Large intestine (tissue), 3 donors: ENCODE data around the gene PCDHB13. TPM values are rescaled to one million over a fixed set of nuclear protein-coding genes. Genes with fewer than 3 reads are reported as not detected.

Source experiments
- DNase-seq, 2 donors: peaks; one replicate each; pipeline versions ENCODE4 v3.0.0 to v3.0.0-alpha.2; 2013
- H3K27ac ChIP-seq: one replicate; pipeline ENCODE4 v1.5.1; 2013; ENCODE audit warnings: low read length
- H3K27me3 ChIP-seq: 2 replicates; pipeline ENCODE4 v1.6.1; 2013; ENCODE audit warnings: low read length; ENCODE audit not compliant: control insufficient read depth, insufficient read depth
- H3K36me3 ChIP-seq: 2 replicates; pipeline ENCODE4 v1.6.1; 2013; ENCODE audit warnings: low read length; ENCODE audit not compliant: control insufficient read depth, insufficient read depth
- H3K4me1 ChIP-seq: one replicate; pipeline ENCODE4 v1.6.1; 2013; ENCODE audit warnings: low read length; ENCODE audit not compliant: control insufficient read depth, insufficient read depth
- H3K4me3 ChIP-seq: one replicate; pipeline ENCODE4 v1.5.1; 2013; ENCODE audit warnings: low read length
- H3K9me3 ChIP-seq: one replicate; pipeline ENCODE4 v1.6.1; 2013; ENCODE audit warnings: mild to moderate bottlenecking, low read depth, low read length, moderate library complexity; ENCODE audit not compliant: control insufficient read depth
- WGBS: methylation state at CpG from one replicate; pipeline ENCODE4 v1.1.5; 2013; ENCODE audit warnings: low lambda C conversion rate; ENCODE audit not compliant: insufficient coverage; 5-methylcytosine and 5-hydroxymethylcytosine counted together
- polyA plus RNA-seq: library from polyadenylated mRNA; unstranded; fragments of 120-200 nt; gene quantifications from one replicate; pipeline ENCODE4 v1.2.1, GENCODE V29; 2013

PCDHB13 gene
- polyA plus RNA-seq, 1 donor: 1.4 TPM

DNA sequence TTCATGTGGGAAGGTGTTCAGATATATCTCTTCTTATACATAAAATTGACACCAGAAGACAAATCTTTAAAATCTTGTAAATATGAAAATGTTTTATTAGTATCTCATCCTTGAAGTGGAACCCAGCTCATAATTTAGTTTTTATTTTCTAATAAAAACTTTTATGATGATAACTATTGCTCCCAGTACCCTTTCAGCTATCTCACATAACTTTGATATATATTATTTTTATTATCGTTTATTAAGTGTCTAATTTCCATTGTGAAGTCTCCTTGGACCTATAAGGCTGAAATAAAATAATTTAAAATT is 47.5 kb downstream of the PCDHB13 start:
- 100% methylated on average over 1 of the region's 1 CpG for WGBS
- no peaks in the 10 kb centered on the region for H3K27me3 ChIP-seq
- H3K4me3 ChIP-seq: no peak overlapping the region
- peaks cover 46% of the 10 kb centered on the region for H3K9me3 ChIP-seq
- DNase-seq: no peak
- H3K27ac ChIP-seq: no peak overlapping the region
- H3K4me1 ChIP-seq: no peaks in the 10 kb centered on the region
- no peaks in the 10 kb centered on the region for H3K36me3 ChIP-seq

Other genes starting within 250 kb of the PCDHB13 start
- 2.4 TPM for gene PCDHAC2, start 247.4 kb upstream of the PCDHB13 start, polyA plus RNA-seq
- 0.31 TPM for gene PCDHB1, start 162.5 kb upstream of the PCDHB13 start, polyA plus RNA-seq
- gene PCDHB2, start 119.3 kb upstream of the PCDHB13 start, polyA plus RNA-seq: 1.7 TPM
- 1.1 TPM for gene PCDHB3, start 113.4 kb upstream of the PCDHB13 start, polyA plus RNA-seq
- gene PCDHB4, start 92.1 kb upstream of the PCDHB13 start, polyA plus RNA-seq: 1.6 TPM
- gene PCDHB5, start 78.7 kb upstream of the PCDHB13 start, polyA plus RNA-seq: 2.1 TPM
- gene PCDHB6, start 63.9 kb upstream of the PCDHB13 start, polyA plus RNA-seq: 0.96 TPM
- gene PCDHB7, start 41.3 kb upstream of the PCDHB13 start, polyA plus RNA-seq: 1.3 TPM
- 0.67 TPM for gene PCDHB8, start 36.1 kb upstream of the PCDHB13 start, polyA plus RNA-seq
- gene PCDHB16, start 31.5 kb upstream of the PCDHB13 start, polyA plus RNA-seq: 1.1 TPM
- 0.73 TPM for gene PCDHB9, start 26.8 kb upstream of the PCDHB13 start, polyA plus RNA-seq
- 2.9 TPM for gene PCDHB10, start 21.6 kb upstream of the PCDHB13 start, polyA plus RNA-seq
- 1.1 TPM for gene PCDHB11, start 14.3 kb upstream of the PCDHB13 start, polyA plus RNA-seq
- gene PCDHB12, start 5.2 kb upstream of the PCDHB13 start, polyA plus RNA-seq: 1.2 TPM
- gene PCDHB14, start 9.4 kb downstream of the PCDHB13 start, polyA plus RNA-seq: 2.7 TPM
- gene PCDHB15, start 31.5 kb downstream of the PCDHB13 start, polyA plus RNA-seq: 3.0 TPM
- 0.04 TPM for gene SLC25A2, start 90.1 kb downstream of the PCDHB13 start, polyA plus RNA-seq
- 88.9 TPM for gene TAF7, start 106.9 kb downstream of the PCDHB13 start, polyA plus RNA-seq
- gene PCDHGA1, start 116.6 kb downstream of the PCDHB13 start, polyA plus RNA-seq: 0.30 TPM
- gene PCDHGA2, start 124.8 kb downstream of the PCDHB13 start, polyA plus RNA-seq: 1.3 TPM
- 0.96 TPM for gene PCDHGA3, start 129.9 kb downstream of the PCDHB13 start, polyA plus RNA-seq
- 0.52 TPM for gene PCDHGB1, start 136.2 kb downstream of the PCDHB13 start, polyA plus RNA-seq
- 0.79 TPM for gene PCDHGA4, start 141.1 kb downstream of the PCDHB13 start, polyA plus RNA-seq
- gene PCDHGB2, start 146.1 kb downstream of the PCDHB13 start, polyA plus RNA-seq: 1.0 TPM
- 1.5 TPM for gene PCDHGA5, start 150.2 kb downstream of the PCDHB13 start, polyA plus RNA-seq
- 0.85 TPM for gene PCDHGB3, start 156.3 kb downstream of the PCDHB13 start, polyA plus RNA-seq
- gene PCDHGA6, start 160.0 kb downstream of the PCDHB13 start, polyA plus RNA-seq: 1.9 TPM
- 0.69 TPM for gene PCDHGA7, start 168.8 kb downstream of the PCDHB13 start, polyA plus RNA-seq
- 1.4 TPM for gene PCDHGB4, start 173.8 kb downstream of the PCDHB13 start, polyA plus RNA-seq
- 0.19 TPM for gene PCDHGA8, start 178.7 kb downstream of the PCDHB13 start, polyA plus RNA-seq
- 1.8 TPM for gene PCDHGB5, start 184.0 kb downstream of the PCDHB13 start, polyA plus RNA-seq
- 1.9 TPM for gene PCDHGA9, start 188.9 kb downstream of the PCDHB13 start, polyA plus RNA-seq
- 2.9 TPM for gene PCDHGB6, start 194.1 kb downstream of the PCDHB13 start, polyA plus RNA-seq
- gene PCDHGA10, start 199.1 kb downstream of the PCDHB13 start, polyA plus RNA-seq: 2.1 TPM
- gene PCDHGB7, start 203.8 kb downstream of the PCDHB13 start, polyA plus RNA-seq: 3.6 TPM
- 1.4 TPM for gene PCDHGA11, start 207.1 kb downstream of the PCDHB13 start, polyA plus RNA-seq
- gene PCDHGA12, start 216.6 kb downstream of the PCDHB13 start, polyA plus RNA-seq: 0.81 TPM